ENCODE measurements around the gene MGAT1.
"Not testable (repeated sequence)": the region's sequence is repeated elsewhere in the genome, so short reads cannot be mapped to it uniquely, and the experiment has no call there.

The MGAT1 gene

DNA sequence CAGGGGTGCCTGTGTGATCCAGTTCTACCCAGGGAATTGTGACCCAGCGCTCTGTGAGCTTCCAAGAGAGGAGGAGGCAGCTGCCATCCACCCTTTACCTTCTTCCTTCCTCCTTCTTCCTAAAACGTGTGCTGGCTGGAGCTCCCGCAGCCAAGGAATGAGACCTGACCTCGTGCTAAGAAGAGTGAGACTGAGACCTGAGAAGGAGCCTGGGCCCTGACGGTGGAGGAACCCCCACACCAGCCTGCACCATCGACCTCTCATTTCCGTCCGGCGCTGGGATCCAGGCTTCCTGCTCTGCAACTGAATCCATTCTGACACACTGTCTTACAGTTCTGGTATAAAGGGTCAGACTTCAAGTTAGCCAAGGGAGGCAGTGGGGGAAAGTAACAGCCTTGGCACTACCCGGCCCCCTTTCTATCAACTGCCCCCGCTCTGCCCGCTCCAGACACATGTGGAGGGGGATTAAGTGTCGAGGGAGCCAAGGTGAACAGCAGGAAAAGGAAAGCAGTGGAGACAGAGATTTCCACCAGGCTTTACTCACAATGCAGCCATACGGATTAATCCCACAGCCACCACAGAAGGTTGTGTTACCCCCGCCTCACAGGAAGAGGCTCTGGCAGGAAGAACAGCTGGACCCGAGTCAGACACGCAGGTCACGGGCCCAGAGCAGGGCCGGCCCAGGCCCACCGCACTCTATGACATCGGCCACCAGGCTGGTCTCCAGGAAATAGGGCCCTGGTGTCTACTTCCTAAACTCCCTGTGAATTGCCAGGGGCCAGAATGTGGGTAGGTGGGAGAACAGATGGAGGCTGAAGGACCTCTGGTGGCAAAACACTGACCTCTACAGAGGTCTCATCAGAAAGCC lies 15.8 kb downstream of the MGAT1 start:
- DNase-seq (ENCODE audit: low spot score) (no peak), FAIRE-seq (no peak)

DNA sequence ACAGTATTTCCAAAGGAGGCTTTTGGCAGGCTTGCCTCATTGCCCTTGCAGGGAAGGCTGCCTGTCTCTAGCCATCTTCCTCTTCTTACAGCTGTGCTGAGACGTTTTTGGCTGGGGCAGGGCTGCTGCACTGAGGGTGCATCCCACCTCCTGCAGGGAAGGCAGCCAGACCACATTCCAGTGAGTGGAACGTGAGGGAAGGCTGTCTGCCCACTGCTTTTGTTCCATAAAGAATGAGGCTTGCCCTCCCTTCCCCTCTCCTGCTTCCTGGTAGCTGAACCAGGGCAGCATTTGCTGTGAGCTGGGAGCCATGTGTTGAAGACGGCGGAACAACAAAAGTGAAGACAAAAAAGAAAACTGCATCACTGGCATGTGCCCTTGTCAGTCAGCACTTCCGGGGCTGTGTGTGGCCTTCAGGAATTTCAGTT lies 16.8 kb downstream of the MGAT1 start:
- DNase-seq (ENCODE audit: low spot score), result peak; percentile 67
- peak; percentile 37 for FAIRE-seq

DNA sequence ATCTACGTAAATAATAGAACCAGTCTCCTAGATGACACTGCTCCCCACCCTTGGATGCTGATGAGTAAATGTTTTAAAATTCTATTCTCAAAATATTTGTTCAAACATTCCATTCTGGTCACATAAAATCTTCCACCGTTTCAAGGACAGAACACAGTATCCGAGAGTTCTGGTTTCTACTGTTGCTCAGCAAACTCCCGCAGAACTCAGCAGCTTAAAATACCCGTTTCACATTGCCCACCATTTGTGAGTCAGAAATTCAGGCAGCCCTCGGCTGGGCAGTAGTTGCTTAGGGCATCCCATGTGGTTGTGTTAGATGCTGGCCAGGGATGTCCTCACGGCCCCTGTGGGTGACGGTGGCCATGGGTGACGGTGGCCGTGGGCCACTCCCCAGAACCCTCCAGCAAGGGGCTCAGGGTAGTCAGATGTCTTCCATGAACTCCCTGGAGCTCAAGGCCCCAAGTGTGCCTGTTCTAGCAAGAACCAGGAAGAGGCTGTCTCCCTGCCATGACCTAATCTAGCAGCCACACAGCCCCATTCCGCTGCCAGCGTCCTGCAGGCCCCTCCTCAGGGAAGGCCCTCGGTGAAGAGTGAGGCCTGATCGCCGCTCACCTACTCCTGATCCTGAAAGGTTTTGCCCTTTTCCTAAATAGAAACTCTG lies 17.4 kb downstream of the MGAT1 start:
- DNase-seq (ENCODE audit: low spot score) (no peak), FAIRE-seq (no peak)

DNA sequence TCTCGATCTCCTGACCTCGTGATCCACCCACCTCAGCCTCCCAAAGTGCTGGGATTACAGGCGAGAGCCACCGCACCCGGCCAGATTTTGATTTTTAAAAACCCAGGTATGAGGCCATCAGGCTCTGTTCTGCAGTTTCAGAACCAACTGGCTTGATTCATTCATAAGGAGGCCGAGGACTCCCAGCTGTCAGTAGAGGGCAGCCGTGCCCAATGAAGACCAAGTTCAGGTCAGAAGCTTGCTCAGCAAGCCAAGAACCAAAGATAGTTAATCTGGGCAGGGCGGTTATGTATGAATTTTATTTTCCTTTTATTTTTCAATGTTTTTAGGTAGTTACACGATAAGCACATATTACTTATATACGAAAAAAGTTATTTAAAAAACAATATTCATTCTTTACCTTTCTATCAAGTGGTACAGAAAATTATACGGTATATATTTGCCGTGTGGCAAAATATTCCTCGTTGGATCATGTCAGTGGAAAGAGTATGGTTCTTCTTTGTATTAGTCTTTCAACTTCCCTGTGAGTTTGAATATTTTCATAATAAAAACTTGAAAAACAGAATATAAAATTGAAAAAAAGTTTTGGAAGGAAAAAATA lies 18.0 kb downstream of the MGAT1 start:
- FAIRE-seq (no peak), DNase-seq (ENCODE audit: low spot score) (peak; percentile 72)

- no peak for FAIRE-seq
- DNase-seq (ENCODE audit: low spot score), result no peak
Observed at GRCh38 chr5:180783340-180784052, 19.1 kb downstream of the MGAT1 start.

GRCh38 chr5:180782748-180783147 lies 19.9 kb downstream of the MGAT1 start:
- FAIRE-seq (no peak), DNase-seq (ENCODE audit: low spot score) (no peak)

- FAIRE-seq, result not testable (repeated sequence)
Observed at GRCh38 chr5:180781900-180782326, 20.7 kb downstream of the MGAT1 start.

DNA sequence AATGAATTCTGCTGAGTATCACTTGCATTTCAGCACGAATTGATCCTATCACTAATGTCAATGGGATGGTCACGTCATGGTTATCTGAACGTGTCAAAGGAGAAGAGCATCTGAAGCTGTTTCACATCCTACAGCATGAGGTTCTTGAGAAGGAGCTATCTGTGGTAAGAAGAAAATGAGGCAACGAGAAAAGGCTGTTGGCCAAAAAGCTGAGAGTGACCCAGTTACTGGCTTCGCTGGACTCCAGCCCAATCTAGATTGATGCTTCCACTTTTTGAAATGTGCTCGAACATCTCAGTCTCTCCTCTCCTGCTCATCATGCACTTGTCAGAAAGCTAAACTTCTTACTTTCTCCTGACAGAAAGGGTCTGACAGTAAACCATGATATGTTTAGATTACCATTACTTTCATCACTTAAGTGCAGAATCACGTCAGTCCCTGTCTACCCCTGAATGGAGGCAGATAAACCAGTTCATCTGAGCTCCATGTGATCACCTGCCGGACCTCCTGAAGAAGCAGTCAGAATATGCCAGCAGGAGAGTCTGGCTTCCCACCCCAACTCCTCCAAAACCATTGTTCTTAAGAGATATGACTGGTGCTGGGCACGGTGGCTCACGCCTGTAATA lies 22.5 kb downstream of the MGAT1 start:
- DNase-seq (ENCODE audit: low spot score), result no peak
- no peak for FAIRE-seq

More at GRCh38 chr5:180781900-180782326, 20.7 kb downstream of the MGAT1 start:
- not testable (repeated sequence) for DNase-seq (ENCODE audit: low spot score)

DNA sequence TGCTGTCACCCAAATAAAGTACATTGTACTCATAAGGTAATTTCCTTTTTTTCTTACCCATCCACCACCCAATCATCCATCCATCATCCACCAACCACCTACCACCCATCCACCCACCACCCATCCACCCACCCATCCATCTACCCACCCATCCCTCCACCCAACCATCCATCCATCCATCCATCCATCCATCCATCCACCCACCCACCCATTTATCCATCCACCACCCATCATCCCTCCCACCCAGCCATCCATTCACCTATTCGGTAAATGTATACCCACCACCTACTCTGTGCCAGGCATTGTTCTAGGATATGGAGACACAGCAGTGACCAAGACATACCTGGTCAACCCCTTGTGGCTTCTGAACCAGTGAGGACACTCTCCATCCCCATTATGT lies 25.1 kb downstream of the MGAT1 start:
- DNase-seq (ENCODE audit: low spot score) (no peak), FAIRE-seq (no peak)

DNA sequence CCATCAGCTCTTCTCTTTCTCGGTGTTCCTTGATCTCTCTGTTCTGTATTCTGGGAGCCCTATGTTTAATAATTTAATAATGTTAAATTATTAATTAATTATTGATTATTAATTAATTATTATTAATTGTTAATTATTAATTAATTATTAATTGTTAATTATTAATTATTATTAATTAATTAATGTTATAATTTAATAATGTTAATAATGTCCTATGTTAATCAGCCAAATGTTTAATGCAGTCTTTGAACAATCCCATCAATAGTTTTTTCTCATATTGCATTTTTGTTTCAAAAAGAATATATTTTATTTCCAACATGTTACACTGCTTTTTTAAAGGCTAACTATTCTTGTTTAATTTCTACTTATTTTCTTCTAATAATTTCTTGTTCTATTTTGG lies 26.2 kb downstream of the MGAT1 start:
- FAIRE-seq, result no peak
- no peak for DNase-seq (ENCODE audit: low spot score)

- FAIRE-seq, result no peak
- no peak for DNase-seq (ENCODE audit: low spot score)
Observed at GRCh38 chr5:180775624-180776023, 27.0 kb downstream of the MGAT1 start.

GRCh38 chr5:180771839-180772238 lies 30.8 kb downstream of the MGAT1 start:
- FAIRE-seq, result no peak

GRCh38 chr5:180769821-180770220 lies 32.8 kb downstream of the MGAT1 start:
- no peak for FAIRE-seq
- DNase-seq (ENCODE audit: low spot score), result no peak

More at GRCh38 chr5:180771839-180772238, 30.8 kb downstream of the MGAT1 start:
- no peak for DNase-seq (ENCODE audit: low spot score)

DNA sequence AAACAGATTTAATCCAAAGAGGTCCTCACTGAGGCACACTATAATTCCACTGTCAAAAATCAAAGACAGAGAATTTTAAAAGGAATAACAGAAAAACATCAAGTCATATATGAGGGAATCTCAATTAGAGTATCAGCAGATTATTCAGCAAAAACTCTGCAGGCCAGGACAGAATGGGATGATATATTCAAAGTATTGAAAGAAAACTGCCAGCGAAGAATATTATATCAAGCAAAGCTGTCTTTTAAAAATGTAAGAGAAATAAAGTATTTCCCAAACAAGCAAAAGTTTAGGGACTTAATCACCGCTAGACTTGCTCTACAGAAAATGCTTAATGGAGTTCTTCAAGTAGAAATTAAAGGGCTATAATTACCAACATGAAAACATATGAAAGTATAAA lies 47.0 kb downstream of the MGAT1 start:
- no peak for FAIRE-seq
- DNase-seq (ENCODE audit: low spot score), result no peak

- no peak for FAIRE-seq
- no peak for DNase-seq (ENCODE audit: low spot score)
Observed at GRCh38 chr5:180744253-180744652, 58.4 kb downstream of the MGAT1 start.

- FAIRE-seq (no peak), DNase-seq (ENCODE audit: low spot score) (no peak)
Observed at GRCh38 chr5:180742727-180743126, 59.9 kb downstream of the MGAT1 start.

- not testable (repeated sequence) for FAIRE-seq; DNase-seq (ENCODE audit: low spot score)
Observed at GRCh38 chr5:180740953-180741352, 61.7 kb downstream of the MGAT1 start.

- DNase-seq (ENCODE audit: low spot score), result no peak
- no peak for FAIRE-seq
Observed at GRCh38 chr5:180739958-180740357, 62.6 kb downstream of the MGAT1 start, which contains the start of gene OR2Y1. OR2Y1 (minus strand) TSS chr5:180740058; CDS start chr5:180740058, 0 bp downstream.

DNA sequence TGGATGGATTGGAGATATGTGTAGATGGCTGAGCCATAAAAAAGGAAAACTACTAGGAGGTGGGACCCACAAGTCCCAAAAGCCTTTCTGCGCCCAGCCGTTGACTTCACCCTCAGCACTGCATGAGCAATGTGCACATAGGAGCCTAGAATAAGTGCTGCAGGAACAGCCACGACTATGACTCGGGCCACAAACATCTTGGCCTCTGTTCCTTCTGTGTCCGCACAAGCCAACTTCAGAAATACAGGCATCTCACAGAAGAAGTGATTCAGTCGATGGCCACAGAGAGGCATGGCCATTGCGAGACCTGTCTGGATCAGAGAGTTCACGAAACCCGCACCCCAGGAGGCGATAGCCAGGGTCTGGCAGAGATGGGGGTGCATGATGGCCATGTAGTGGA lies 63.3 kb downstream of the MGAT1 start:
- DNase-seq (ENCODE audit: low spot score), result peak; percentile 16
- no peak for FAIRE-seq

DNA sequence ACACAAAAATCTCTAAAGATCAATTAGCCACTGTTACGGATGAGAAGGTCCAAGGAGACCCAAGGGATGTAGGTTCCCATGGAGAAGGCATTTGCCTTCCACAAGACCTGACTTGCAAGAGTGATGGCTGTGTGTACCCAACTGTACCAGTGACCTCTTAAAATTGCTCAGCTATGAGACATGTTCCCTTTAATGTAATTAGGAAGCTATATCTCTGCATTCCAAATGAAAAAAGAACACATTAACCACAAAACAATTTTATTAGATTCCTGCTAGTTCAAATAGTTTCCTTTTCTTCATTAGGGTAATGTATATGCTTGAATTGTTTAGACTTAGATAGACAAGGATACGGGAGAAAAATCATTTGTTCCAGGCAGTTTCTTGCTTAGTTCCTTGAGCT lies 66.1 kb downstream of the MGAT1 start:
- FAIRE-seq (no peak), DNase-seq (ENCODE audit: low spot score) (no peak)

Measured in urothelium cell line (cell line).